ENCODE results near the gene ATP2A3. TPM values are rescaled to one million over a fixed set of nuclear protein-coding genes. Genes with fewer than 3 reads are reported as not detected.

The ATP2A3 gene
- total RNA-seq, 1 donor from 2014 or later, result under 0.01 TPM

DNA sequence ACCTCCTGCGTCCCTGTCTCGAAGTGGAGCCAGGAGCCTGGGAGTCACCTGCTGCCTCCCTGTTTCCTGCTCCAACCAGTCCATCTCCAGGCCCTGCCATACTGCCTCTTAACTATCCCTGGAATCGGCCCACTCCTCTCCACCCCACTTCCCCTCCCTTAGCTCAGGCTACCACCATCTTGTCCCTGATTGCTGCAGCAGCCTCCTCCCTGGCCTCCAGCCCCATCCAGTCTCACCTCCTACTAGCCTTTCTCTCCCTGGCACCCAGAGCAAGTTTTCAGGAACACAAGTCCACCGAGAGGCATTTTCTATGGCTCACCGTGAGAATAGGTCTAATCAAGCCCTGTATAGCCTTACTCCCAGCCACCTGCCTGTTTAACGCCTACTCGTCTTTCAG is 70.5 kb downstream of the ATP2A3 start:
- Histone ChIP-seq H3K4me3 (ENCODE audit: low read depth, low read length) (no peak overlapping the region), H3K27me3 (ENCODE audit: control insufficient read depth, insufficient read depth, low read length) (no peaks in the 10 kb centered on the region), H3K36me3 (ENCODE audit: control insufficient read depth, insufficient read depth, low read length) (no peaks in the 10 kb centered on the region)
- DNase-seq (ENCODE audit: low read depth) (no peak), FAIRE-seq (no peak)
- TF ChIP-seq, protein P1, sequence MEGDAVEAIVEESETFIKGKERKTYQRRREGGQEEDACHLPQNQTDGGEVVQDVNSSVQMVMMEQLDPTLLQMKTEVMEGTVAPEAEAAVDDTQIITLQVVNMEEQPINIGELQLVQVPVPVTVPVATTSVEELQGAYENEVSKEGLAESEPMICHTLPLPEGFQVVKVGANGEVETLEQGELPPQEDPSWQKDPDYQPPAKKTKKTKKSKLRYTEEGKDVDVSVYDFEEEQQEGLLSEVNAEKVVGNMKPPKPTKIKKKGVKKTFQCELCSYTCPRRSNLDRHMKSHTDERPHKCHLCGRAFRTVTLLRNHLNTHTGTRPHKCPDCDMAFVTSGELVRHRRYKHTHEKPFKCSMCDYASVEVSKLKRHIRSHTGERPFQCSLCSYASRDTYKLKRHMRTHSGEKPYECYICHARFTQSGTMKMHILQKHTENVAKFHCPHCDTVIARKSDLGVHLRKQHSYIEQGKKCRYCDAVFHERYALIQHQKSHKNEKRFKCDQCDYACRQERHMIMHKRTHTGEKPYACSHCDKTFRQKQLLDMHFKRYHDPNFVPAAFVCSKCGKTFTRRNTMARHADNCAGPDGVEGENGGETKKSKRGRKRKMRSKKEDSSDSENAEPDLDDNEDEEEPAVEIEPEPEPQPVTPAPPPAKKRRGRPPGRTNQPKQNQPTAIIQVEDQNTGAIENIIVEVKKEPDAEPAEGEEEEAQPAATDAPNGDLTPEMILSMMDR (IDR thresholded peaks at IDR 0.05; ENCODE audit: insufficient read depth, low read length, severe bottlenecking), result no peak

DNA sequence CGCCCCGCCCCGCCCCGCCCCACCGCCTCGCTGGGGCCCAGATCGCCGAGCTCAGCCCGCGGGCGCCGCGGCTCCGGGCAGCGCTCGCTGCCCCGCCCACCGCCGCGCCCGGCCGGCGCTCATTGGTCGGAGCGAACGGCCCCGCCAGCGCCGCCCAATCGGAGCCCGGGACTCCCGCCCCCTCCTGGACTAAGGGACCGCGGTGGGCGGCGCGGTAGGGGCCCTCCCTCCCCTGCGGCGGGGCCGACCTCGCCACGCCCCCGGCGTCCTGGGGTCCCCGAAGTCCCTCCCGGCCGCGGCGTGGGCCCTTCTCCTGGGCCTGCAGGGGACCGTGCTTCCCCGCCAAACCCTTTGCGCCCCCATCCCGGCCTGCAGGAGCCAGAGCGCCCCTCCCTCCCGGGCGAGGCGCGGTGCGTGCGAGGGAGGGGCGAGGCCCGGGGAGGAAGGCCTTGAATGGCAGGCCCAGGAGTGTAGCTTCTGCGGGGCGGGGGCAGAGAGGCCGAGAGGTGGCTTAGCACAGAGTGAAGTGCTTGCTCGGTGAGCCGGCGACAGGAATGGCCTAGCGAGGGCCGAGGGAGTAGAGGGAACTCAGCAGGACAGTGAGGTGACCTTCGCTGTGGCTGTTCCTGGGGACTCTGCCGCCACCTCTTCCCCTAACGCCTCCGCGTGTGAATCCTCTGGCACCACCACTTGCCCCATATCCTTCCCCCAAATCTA is 71.1 kb downstream of the ATP2A3 start, which contains the start of gene CAMKK1:
Gene CAMKK1 (minus strand): TSS at position 51 of the 717 bp plus-strand sequence. CDS start 7,366 bp downstream, outside the sequence.
- TF ChIP-seq, protein P1 (IDR thresholded peaks at IDR 0.05; ENCODE audit: insufficient read depth, low read length, severe bottlenecking), result no peak
- no peaks in the 10 kb centered on the region for H3K36me3 ChIP-seq (ENCODE audit: control insufficient read depth, insufficient read depth, low read length)
- FAIRE-seq (no peak), DNase-seq (ENCODE audit: low read depth) (peak; percentile 60)
- no peaks in the 10 kb centered on the region for H3K27me3 ChIP-seq (ENCODE audit: control insufficient read depth, insufficient read depth, low read length)
- peak within 1 kb of the TSS; percentile 60 for H3K4me3 ChIP-seq (ENCODE audit: low read depth, low read length)

DNA sequence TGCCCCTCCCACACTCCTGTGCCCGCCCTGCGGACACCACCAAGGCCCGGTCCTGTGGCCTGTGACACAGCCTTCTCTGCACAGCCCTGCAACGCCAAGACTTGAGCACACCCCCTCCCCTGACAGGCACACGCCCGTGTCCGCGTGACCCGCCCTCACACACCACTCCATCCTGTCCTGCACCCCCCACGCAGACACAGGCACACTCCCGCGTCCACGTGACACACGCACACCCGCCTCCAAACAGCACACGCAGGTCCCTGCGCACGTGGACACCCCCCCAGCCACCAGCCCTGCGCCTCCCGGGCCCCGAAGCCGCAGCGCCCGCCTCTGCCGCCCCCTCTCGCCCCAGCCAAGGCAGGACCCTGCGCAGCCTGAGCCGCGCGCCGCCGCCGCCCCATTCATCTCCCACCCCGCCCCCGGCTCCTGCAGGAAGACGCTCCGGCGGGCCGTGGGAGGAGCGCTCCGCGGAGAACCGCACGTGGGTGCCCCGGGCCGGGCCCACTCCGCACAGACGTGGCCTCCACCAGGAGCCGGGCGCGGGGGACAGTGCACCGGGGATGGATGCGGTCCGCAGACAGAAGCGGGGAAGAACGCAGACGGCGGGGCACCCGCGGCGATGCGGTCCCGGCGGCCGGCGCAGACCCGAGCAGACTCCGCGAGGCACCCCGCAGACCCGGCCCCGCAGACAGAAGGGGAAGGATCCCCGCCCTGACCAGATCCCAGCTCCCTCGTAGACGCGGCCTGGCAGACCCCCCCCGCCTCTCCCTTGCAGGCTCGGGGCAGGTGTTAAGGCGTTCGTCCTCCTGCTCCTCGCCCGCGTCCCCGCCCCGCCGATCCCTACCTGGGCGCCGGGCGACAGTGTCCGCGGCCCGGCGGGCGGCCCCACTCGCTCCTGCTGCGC is 71.9 kb downstream of the ATP2A3 start:
- H3K27me3 ChIP-seq (ENCODE audit: control insufficient read depth, insufficient read depth, low read length), result no peaks in the 10 kb centered on the region
- H3K4me3 ChIP-seq (ENCODE audit: low read depth, low read length), result peak overlapping the region; percentile 60
- DNase-seq (ENCODE audit: low read depth) (peak; percentile 24), FAIRE-seq (no peak)
- TF ChIP-seq, protein P1 (IDR thresholded peaks at IDR 0.05; ENCODE audit: insufficient read depth, low read length, severe bottlenecking), result no peak
- H3K36me3 ChIP-seq (ENCODE audit: control insufficient read depth, insufficient read depth, low read length), result no peaks in the 10 kb centered on the region

GRCh38 chr17:3891626-3892094 is 72.6 kb downstream of the ATP2A3 start:
- no peak for DNase-seq (ENCODE audit: low read depth)
- Histone ChIP-seq H3K36me3 (ENCODE audit: control insufficient read depth, insufficient read depth, low read length) (no peaks in the 10 kb centered on the region), H3K4me3 (ENCODE audit: low read depth, low read length) (peak overlapping the region; percentile 60), H3K27me3 (ENCODE audit: control insufficient read depth, insufficient read depth, low read length) (no peaks in the 10 kb centered on the region)
- no peak for FAIRE-seq
- TF ChIP-seq, protein P1 (IDR thresholded peaks at IDR 0.05; ENCODE audit: insufficient read depth, low read length, severe bottlenecking), result no peak

- FAIRE-seq (no peak), DNase-seq (ENCODE audit: low read depth) (no peak)
- TF ChIP-seq, protein P1 (IDR thresholded peaks at IDR 0.05; ENCODE audit: insufficient read depth, low read length, severe bottlenecking), result no peak
- H3K4me3 ChIP-seq (ENCODE audit: low read depth, low read length), result no peak overlapping the region
- no peaks in the 10 kb centered on the region for H3K27me3 ChIP-seq (ENCODE audit: control insufficient read depth, insufficient read depth, low read length)
- H3K36me3 ChIP-seq (ENCODE audit: control insufficient read depth, insufficient read depth, low read length), result no peaks in the 10 kb centered on the region
Observed at GRCh38 chr17:3890878-3891219, 73.4 kb downstream of the ATP2A3 start.
